Loucy (cell line): ENCODE data around the gene DGKB.

ENCODE experiments used
- H2AFZ ChIP-seq: fragments of 200-600 bp; sonication (generic); 2 replicates; pipeline ENCODE4 v1.6.0; 2016; ENCODE audit warnings: antibody characterized with exemption, mild to moderate bottlenecking, low read length, moderate library complexity
- H3F3A ChIP-seq: fragments of 200-600 bp; 2 replicates; pipeline ENCODE4 v1.6.0; 2016; ENCODE audit warnings: antibody characterized with exemption, low read depth, mild to moderate bottlenecking
- H3K27me3 ChIP-seq: fragments of 200-600 bp; sonication (generic); 2 replicates; pipeline ENCODE4 v1.6.1; 2014; ENCODE audit warnings: low read length, mild to moderate bottlenecking; ENCODE audit not compliant: insufficient read depth, poor library complexity, severe bottlenecking
- H3K36me3 ChIP-seq: fragments of 200-600 bp; sonication (generic); 2 replicates; pipeline ENCODE4 v1.6.1; 2016; ENCODE audit warnings: low read length; ENCODE audit not compliant: insufficient read depth
- H3K4me1 ChIP-seq: fragments of 200-600 bp; sonication (generic); 2 replicates; pipeline ENCODE4 v1.5.1; 2014; ENCODE audit warnings: low read length, mild to moderate bottlenecking; ENCODE audit not compliant: insufficient read depth, poor library complexity, severe bottlenecking
- H3K4me2 ChIP-seq: fragments of 200-600 bp; sonication (generic); 2 replicates; pipeline ENCODE4 v1.6.0; 2014; ENCODE audit warnings: antibody characterized with exemption, low read length, low read depth, mild to moderate bottlenecking; ENCODE audit not compliant: poor library complexity, severe bottlenecking
- H3K4me3 ChIP-seq: fragments of 200-600 bp; sonication (generic); 2 replicates; pipeline ENCODE4 v1.5.1; 2014; ENCODE audit warnings: low read length, mild to moderate bottlenecking, mixed read lengths; ENCODE audit not compliant: poor library complexity, severe bottlenecking
- H3K79me2 ChIP-seq: fragments of 200-600 bp; sonication (generic); 2 replicates; pipeline ENCODE4 v1.6.1; 2014; ENCODE audit warnings: low read length; ENCODE audit not compliant: insufficient read depth
- H3K9ac ChIP-seq: fragments of 200-600 bp; sonication (generic); 2 replicates; pipeline ENCODE4 v1.6.0; 2014; ENCODE audit warnings: mild to moderate bottlenecking, low read depth, low read length, moderate library complexity; ENCODE audit not compliant: poor library complexity, severe bottlenecking
- H3K9me2 ChIP-seq: fragments of 200-600 bp; sonication (generic); replicated peaks from 2 replicates; pipeline ENCODE4 v1.6.1; 2016; ENCODE audit warnings: low read depth, low read length, mixed read lengths
- H3K9me3 ChIP-seq: fragments of 200-600 bp; sonication (generic); 2 replicates; pipeline ENCODE4 v1.6.1; 2014; ENCODE audit warnings: mild to moderate bottlenecking, antibody characterized with exemption, low read length, low read depth; ENCODE audit not compliant: insufficient read depth
- H4K20me1 ChIP-seq: fragments of 200-600 bp; sonication (generic); 2 replicates; pipeline ENCODE4 v1.6.0; 2014; ENCODE audit warnings: antibody characterized with exemption, low read length, mild to moderate bottlenecking; ENCODE audit not compliant: insufficient read depth, poor library complexity, severe bottlenecking
- CTCF ChIP-seq: fragments of 200-600 bp; sonication (generic); conservative IDR thresholded peaks from 2 replicates; pipeline ENCODE4 v1.5.1; 2014; ENCODE audit warnings: mild to moderate bottlenecking, antibody characterized with exemption, low read length
- EZH2phosphoT487 ChIP-seq: fragments of 200-600 bp; IDR thresholded peaks from 2 replicates; pipeline ENCODE4 v1.6.1; 2018; ENCODE audit warnings: antibody characterized with exemption, mild to moderate bottlenecking, moderate library complexity, borderline replicate concordance

DGKB gene

DNA sequence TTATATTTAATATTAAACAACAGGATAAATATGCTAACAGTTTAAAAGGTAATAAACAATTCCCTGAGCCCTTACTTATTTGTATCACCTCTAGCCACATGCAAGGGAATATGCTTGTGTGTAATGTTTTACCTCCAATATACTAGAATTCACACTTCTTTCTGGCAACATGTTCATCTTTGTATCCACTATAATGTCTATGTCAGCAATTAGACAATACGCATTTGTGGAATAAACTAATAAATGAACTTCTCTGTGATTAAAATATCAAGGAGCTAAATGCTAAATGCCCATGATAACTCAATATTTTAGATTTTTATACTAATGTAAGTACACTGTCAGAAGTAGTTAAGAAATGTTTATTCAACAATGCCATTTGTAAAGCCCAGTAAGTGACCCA lies 350.5 kb downstream of the DGKB start:
- Histone ChIP-seq H3K36me3 (no peaks in the 10 kb centered on the region), H2AFZ (no peak overlapping the region), H3K9ac (no peak overlapping the region), H4K20me1 (no peaks in the 10 kb centered on the region), H3K9me2 (no peaks in the 10 kb centered on the region), H3K27me3 (no peaks in the 10 kb centered on the region), H3K9me3 (no peaks in the 10 kb centered on the region), H3K79me2 (no peaks in the 10 kb centered on the region), H3K4me3 (no peak overlapping the region), H3K4me1 (no peaks in the 10 kb centered on the region), H3F3A (no peaks in the 10 kb centered on the region), H3K4me2 (no peak overlapping the region)
- TF ChIP-seq EZH2phosphoT487 (no peak), CTCF (no peak)

DNA sequence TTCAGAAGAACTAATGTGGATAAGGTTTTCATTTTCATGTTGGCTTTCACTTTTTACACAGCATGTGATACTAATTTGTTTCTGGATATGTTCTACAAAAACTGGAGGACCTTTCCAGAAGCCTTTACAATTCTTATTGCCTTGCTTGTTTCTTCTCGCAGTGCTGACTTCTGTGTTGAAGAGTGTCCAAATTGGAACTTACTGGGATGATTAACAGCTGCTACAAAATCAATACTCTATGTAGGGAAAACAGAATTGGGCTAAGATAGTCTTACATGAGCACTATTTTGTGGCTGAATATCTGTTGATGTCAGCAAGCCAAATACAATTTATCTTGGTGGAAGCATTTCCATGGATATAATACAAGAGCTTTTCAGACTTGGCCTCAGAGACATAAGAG lies 351.2 kb downstream of the DGKB start:
- Histone ChIP-seq H3K79me2 (no peaks in the 10 kb centered on the region), H2AFZ (no peak overlapping the region), H3K9me3 (no peaks in the 10 kb centered on the region), H3K9ac (no peak overlapping the region), H4K20me1 (no peaks in the 10 kb centered on the region), H3K9me2 (no peaks in the 10 kb centered on the region), H3F3A (no peaks in the 10 kb centered on the region), H3K4me1 (no peaks in the 10 kb centered on the region), H3K4me3 (no peak overlapping the region), H3K4me2 (no peak overlapping the region), H3K27me3 (no peaks in the 10 kb centered on the region), H3K36me3 (no peaks in the 10 kb centered on the region)
- TF ChIP-seq EZH2phosphoT487 (no peak), CTCF (no peak)

DNA sequence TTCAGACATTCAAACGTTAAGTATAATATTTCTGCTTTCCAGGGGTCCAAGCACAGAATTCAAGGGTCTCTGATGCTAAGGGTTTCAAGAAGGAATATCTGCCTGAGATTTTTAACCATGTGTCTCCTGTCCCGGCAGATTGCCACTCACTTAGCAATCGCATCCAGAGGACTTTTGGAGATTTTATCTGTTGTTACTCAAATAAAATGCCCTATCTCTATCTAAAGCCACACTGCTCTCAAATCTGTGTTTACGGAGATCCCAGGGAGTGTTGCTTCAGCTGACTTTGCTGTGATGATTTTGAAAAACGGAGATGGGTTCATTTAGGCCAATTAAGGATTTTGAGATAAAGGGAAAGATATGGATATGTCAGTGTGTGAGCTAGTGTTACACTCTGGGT lies 359.9 kb downstream of the DGKB start:
- no peak overlapping the region for H2AFZ ChIP-seq
- H3K9me3 ChIP-seq = no peaks in the 10 kb centered on the region
- TF ChIP-seq CTCF (no peak), EZH2phosphoT487 (no peak)
- H3K4me2 ChIP-seq = no peak overlapping the region
- no peak overlapping the region for H3K4me3 ChIP-seq
- no peaks in the 10 kb centered on the region for H3K27me3 ChIP-seq
- H3K9me2 ChIP-seq = no peaks in the 10 kb centered on the region
- no peaks in the 10 kb centered on the region for H3K36me3 ChIP-seq
- no peak overlapping the region for H3K9ac ChIP-seq
- H3F3A ChIP-seq = no peaks in the 10 kb centered on the region
- no peaks in the 10 kb centered on the region for H3K79me2 ChIP-seq
- no peaks in the 10 kb centered on the region for H4K20me1 ChIP-seq
- no peaks in the 10 kb centered on the region for H3K4me1 ChIP-seq
